ENCODE measurements around the gene TUFT1.
"Not testable (repeated sequence)": the region's sequence is repeated elsewhere in the genome, so short reads cannot be mapped to it uniquely, and the experiment has no call there.

TUFT1 gene

DNA sequence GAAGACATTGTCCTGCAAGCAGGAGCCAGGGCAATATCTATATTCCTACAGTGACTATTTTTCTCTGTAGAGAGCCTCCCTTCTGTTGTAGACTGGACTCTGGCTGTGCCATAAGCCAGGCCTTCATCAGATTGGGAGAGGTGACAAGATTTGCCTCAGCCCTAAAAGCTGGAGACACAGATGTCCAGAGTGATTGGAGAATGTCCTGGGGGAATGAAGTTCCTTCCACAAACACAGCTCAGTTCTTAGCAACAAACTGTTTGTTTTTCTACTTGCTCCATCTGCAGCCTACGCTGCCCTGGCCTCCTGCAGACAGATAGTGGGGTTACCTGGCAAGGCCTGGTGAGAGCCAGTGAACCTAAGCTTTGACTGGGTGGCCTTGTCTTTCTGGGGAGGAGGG lies 41.8 kb downstream of the TUFT1 start:
- no peak for DNase-seq

DNA sequence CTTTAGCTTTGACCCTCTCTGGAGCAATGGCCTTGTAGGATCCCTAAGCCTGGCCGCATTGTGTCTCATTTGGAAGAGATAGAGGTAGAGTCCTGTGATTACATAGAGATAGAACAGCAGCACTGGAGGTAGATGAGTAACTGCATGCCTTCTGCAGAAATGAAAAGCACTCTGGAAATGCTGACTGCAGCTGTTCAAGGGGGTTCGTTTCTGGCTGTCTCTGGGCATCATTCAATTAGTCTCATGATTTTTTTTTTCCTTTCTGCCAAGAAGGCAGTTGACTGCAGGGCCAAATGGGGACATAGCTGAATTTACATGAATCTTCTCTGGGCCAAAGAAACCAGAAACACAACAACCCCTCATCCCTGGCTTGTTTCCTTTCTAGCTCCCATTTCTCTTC lies 43.7 kb downstream of the TUFT1 start:
- no peak for DNase-seq

DNA sequence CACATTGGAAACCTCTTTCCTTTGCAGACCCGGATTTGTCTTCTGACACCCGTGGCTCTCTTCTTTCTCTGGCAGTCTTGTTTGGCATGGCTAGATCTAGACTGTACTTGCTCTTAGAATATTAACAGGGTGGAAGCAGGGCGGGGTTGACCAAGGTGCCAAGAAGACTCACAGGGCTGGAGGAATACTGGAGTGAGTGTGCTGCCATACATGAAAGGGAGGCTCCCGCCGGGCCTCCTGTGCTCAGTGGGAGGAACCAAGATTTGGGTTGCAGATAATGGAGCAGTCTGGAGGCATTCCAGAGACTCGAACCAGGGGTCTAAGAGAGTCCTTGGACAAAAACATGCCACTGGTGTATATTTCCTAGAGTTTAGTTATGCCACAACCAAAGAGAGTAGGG lies 44.2 kb downstream of the TUFT1 start:
- DNase-seq, result peak; percentile 51

DNA sequence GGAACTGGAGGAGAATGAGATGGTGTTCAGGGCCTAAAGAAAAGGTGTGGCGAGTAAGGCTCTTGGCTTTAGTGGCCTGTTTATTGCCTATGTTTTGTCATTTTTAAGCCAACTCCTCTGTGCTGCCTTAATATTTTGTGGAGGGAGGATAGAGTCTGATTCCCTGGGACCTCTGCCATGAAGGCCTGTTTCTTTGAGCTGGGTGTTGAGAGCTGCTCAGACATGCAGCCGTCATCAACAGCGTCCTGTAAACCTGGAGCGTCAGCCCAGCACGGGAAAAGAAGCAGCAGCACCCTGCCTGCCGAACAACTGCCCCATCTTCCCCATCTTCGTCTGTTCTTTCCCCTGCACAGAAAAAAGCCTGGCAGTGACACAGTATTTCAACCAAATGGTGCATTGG lies 44.7 kb downstream of the TUFT1 start:
- DNase-seq, result no peak

DNA sequence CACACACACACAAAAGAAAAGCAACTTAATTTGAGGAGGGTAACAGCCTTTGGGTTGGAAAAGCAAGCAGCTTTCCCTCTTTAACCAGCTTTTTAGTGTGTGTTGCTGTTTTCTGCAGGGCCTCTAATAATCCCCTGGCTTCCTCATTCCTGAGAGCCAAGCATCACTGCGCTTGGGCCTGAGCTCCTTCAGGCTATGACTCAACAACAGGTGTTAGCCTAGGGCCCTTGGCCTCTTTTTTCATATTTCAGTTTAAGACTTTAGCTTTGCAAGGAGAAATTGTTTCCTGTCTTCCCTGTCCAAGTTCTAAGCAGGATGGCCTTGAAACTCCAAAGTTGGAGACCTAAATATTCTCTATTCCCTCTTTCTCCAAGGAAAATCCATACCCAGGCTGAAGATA lies 45.5 kb downstream of the TUFT1 start:
- peak; percentile 15 for DNase-seq

DNA sequence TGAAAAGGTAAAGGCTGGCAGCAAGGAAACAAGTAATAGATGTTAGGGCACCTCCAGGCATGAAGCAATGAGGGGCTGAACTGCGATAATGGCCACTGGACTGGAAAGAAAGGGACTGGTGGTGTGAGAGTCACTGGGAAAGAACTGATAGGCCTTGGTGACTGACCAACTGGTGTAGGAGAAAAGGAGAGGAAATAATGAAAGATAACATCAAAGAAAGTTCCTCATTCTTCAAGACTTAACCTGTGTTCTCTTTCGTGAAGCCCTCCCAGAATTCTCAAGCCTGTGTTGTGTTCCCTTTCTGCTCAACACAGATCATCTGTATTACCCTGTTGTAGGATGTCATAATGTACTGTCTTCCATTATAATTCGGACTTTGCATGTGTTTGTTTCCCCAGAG lies 50.9 kb downstream of the TUFT1 start:
- no peak for DNase-seq

DNA sequence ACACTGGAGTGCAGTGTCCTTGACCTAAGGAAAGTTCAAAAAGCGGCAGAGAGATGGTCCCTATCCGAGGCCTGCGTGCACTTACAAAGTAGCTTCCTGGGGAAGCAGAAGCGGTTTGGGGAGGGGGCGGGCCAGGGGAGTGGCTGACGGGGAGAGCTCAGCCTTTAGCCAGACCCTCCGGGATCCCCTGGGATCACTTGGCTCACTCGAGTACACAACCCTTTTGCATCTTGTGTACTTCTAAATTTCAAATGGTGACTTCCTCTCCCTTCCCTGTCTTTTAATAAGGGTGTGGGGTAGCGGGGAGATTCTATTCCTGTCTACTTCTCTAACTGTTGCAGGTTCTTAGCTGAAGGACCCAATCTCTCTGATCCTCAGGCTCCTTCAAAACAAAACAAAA lies 53.6 kb downstream of the TUFT1 start:
- DNase-seq, result peak; percentile 15

DNA sequence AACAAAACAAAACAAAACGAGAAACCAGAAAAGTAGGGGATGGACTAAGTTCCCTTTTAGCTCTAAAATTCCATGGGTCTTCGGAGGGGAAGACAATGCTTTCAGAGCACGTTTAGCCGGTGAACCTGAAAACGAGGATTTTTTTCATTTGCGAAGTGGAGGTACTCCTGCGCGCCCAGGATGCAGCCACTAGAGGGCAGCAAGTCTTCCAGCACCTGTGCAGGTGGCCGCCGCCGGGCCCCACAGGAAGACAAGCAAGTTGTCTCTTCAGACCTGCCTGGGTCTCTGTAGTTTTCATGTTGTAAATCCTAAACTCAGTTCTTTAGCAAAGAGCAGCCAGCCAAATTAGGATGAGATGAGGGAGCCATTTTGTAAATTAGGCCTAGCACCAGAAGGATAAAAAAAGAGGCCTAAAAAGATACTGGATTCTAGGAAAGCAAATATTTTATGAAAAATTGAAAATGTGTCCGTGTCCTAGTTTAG lies 54.1 kb downstream of the TUFT1 start:
- DNase-seq, result peak; percentile 81

DNA sequence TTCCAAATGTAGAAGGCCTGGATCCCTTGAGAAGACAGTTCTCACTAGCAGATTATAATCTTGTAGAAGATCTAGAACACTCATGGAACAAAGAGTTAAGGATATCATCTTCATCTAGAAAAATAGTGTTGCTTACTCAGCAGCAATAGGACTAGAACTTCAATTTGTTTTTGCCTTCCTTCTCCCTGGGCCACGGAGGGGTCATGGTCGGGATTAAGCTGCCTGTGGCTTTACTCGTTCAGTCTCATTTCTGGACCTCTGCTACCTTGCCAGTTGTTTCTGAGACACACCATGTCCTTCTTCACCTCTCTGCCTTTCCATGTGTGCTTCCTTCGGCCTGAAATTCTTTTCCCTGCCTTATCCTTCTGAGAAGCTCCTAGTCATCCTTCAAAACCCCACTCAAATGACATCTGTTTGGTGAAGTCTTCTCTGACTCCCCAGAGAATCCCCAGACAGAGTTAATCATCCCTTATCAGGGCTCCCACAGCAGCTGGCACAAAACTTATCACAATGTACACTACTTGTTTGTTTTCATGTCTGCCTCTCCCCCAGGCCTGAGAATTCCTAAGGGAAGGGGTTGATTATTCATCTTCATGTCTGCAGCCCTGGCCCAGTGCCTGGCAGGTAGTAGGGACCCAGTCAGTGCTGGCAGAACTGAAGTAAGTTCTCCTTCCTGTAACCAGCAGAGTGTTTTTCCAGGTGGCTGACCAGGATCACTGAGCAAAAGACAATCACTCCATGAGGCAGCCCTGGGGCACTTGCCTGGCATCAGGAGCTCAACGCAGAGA lies 56.3 kb downstream of the TUFT1 start:
- DNase-seq, result peak; percentile 74

DNA sequence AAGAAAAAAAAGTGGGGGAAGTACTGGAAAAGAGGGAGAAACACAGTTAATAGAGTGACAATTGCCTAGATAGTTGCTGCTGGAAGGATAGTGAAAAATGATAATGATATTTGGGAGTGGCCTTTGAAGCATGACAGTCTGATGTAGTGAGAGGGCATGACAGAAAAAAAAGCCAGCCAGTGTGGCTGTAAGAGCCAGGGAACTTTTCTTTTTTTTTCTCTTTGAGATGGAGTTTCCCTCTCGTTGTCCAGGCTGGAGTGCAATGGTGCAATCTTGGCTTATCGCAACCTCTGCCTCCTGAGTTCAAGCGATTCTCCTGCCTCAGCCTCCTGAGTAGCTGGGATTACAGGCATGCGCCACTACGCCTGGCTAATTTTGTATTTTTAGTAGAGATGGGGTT lies 62.4 kb downstream of the TUFT1 start:
- not testable (repeated sequence) for DNase-seq

DNA sequence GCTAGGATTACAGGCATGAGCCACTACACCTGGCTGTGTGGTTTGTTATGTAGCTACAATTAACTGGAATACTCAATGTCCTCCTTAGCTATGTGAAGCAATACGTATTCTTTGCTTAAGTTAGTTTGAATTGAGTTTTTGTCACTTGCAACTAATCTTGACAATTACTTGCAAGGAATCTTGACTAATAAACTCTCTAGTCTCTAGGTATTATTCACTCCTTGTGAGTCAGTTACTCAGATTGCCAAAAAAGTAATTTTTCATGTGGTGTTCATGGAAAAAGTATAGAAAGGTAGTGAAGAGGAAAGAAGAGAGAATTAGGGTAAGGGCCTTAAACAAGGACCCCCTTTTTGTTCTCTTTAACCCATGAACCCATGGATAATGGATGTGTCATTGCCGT lies 64.2 kb downstream of the TUFT1 start:
- DNase-seq, result no peak

DNA sequence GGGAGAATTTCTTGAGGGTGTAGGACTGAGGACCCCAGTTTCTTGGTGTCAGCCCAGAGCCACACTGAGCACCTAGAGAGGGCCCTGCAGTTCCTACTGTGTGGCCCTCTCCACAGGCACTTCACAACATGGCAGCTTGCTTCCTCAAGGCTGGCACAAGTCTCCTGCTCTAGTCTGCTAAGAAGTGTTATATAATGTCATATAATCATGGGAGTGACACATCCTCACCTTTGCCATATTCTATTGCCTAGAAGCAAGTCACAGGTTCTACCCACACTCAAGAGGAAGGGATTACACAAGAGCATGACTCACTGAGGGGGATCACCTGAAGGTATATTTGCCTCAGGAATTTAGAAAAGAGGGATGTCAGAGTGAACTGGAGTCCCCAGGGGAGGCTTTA lies 66.3 kb downstream of the TUFT1 start:
- DNase-seq, result no peak

DNA sequence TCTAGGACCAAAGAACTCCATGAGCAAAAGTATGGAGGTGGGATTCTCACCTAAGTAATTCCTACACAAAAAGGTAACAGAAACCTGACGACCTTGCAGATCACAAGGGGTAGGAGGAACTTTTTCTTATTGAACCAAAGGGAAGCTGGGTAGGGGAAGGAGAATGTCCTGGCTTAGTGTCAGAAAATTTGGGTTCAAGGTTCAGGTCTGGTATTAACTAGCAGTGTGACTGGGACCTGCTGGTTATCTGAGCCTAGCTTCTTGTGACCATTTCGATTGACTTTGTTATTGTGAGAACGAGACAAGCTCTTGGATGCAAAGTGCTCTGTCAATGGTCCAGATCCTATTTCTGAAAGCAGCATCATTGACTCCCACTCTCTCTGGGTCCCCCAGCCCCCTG lies 66.7 kb downstream of the TUFT1 start:
- no peak for DNase-seq

DNA sequence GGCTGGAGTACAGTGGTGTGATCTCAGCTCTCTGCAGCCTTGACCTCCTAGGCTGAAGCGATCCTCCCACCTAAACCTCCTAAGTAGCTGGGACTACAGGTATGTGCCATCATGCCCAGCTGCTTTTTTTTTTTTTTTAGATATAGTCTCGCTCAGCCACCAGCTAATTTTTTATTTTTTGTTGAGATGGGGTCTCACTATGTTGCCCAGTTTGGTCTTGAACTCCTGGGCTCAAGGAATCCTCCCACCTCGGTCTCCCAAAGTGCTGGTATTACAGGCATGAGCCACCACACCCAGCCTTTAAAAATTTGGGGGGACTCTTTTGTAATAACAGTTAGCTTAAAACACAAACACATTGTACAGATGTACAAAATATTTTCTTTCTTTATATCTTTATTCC lies 70.0 kb downstream of the TUFT1 start:
- no peak for DNase-seq

DNA sequence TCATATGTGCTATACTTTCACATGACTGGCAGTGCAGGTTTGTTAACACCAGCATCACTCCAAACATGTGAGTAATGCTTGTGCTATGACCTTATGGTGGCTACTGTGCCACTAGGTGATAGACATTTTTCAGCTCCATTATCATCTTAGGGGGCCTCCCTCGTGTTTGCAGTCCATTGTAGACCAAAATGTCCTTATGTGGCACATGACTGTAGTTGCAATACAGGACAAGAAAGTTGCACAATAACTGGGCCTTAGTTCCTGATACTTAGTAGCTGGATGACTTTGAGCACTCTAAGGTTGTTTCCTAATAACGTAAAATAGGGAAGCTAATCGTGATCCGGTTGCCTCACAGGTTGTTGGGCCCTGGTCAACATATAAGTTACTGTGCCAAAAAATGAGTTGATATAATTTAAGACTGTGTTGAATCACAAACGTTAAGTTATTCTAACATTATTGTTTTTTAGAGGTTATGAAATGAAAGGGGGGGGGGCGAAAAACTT lies 71.2 kb downstream of the TUFT1 start:
- DNase-seq, result peak; percentile 89

DNA sequence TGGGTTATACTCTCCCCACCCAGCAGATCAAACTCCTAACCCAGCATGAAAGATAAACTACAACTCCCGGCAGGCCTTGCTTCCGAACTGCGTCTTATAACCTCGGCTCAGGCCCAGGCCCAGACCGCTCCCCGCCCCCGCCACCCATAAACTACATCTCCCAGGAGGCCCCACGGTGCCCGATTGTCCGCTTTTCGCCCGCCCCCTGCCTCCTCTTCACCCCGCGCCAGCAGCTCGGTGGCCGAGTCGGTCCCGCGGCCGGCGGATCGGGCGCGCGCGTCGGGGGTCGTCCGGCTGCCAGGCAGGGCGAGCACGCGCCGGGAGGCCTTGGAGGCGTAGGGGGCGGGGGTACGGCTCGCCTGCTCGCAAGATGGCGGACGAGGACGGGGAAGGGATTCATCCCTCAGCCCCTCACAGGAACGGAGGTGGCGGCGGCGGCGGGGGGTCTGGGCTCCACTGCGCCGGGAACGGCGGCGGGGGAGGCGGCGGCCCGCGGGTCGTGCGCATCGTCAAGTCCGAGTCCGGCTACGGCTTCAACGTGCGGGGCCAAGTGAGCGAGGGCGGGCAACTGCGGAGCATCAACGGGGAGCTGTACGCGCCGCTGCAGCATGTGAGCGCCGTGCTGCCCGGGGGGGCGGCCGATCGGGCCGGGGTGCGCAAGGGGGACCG lies 71.9 kb downstream of the TUFT1 start, which contains the start of gene SNX27:
TSS of gene SNX27 (plus strand) at position 219 of the 669 bp plus-strand sequence. CDS start at position 371, 152 bp downstream.
- DNase-seq, result peak; percentile 98

DNA sequence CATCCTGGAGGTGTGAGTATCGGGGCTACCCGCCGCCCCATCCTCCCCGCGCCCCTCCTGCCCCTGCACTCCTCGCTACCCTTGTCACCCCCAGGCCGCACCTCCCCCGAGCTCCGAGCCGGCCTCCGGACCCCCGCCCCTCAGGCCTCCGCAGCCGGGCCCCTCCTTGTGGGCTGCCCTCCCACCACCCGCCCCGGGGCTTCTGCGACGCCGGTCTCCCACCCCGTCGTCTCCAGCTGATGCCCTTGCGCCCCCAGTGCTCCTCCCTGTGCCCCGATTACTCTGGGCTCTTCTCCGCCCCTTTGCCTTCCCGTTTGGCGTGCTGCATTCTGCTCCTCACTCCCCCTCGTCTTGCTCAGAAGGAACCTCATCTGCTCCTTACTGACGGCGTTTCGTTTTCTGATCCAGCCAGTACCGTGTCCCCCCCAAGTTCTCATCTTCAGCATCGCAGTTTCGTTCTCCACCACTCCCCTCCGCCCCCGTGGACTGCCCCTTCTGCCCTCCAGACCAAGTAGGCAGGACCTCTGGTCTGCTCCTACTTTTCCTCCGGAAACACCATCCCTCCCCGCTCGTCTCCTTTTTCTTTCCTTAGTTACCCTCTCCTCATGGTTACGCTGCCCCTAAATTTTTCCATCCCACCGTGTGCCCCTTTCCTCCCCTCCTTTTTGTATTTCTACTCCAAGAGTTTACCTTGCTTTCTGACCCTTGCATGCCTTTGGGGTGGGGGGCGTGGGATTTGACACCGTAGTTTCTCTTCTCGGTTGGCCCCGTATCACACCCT lies 72.6 kb downstream of the TUFT1 start:
- DNase-seq, result peak; percentile 61

DNA sequence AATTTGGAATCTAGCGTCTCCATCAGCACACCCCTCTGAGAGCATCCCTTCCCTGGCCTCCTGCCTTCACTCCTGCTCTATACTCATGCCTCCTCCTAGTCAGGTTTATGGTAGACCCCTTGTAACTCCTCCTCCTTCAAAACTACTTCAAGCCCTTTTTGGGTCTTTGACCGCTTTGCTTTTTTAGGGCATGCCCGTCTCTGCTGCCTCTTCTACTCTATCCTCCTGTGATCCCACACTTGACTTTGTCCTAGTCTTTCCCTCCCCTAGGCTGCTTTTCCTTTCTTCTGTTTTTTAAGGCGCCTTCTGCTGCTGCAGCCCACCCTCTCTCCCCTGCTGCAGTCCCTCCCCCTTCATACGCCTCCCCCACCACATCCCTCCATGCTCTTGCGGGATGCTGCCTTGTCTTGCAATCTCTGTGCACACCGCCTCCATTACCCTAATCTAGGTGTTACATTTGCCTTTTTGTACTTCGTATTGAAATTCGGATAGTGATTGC lies 73.2 kb downstream of the TUFT1 start:
- peak; percentile 15 for DNase-seq

DNA sequence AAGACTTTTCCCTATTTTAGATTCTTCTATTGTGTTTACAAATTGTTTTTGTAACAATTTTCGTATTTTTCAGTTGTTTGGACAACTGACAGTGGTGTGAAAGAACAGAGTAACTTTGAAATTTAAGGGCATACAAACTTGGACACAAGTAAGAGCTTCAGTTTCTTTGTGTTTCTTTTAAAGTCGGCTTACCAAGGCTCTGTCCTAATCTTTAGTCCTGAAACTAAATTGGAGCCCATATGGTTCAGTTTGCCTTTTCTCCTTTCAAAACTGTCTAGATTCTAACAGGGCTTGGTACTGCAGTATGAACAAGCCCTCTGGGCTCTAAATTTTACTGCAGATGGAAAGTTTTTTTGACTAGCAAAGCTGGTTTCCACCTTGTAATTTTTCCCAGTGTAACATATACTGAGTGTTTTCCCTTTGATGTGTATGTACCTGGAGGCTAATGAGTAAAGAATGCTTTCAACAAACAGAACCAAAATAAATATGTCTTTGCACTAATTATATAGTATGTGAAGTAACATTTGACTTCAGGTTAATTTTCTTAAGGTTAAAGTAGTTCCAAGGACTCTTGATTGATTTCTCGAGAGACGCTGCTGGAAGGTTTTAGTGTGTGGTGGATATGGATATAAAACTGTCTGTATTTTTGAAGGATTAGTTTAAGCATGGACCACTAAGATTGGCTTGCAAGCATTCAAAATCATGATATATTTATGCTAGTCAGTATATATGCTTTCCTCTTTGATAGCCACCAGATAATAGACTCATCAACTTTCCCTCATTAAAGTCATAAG lies 75.8 kb downstream of the TUFT1 start:
- no peak for DNase-seq

DNA sequence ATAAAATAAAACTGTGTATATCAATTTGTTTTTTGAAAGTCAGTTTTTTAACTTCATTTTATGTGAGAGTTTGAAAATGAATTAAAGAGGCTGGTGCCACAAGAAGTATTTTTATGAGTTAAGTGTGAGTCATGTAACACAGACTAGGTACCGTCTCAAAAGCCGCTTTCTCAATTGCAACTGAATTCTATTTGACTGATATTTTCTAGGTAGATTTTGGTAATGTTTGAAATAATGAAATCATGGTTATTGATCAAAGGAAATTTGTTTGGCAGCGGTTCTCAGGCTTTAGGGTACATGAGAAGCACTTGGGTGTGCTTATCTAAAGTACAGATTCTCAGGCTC lies 76.4 kb downstream of the TUFT1 start:
- no peak for DNase-seq

DNA sequence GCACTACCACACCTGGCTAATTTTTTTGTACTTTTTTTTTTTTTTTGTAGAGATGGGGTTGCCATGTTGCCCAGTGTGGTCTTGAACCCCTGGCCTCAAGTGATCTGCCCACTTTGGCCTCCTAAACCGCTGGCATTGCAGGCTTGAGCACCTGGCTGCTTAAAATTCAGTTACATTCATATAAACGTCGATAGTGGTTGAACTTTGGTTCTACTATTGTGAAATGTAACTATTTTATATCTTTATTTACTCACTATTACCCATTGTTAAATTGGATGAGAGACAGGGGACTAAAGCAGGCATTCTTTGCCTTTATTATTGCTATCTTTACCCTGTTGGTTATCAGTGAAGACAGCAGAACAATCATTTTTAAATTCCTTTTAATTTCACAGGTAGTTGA lies 77.9 kb downstream of the TUFT1 start:
- DNase-seq, result no peak

DNA sequence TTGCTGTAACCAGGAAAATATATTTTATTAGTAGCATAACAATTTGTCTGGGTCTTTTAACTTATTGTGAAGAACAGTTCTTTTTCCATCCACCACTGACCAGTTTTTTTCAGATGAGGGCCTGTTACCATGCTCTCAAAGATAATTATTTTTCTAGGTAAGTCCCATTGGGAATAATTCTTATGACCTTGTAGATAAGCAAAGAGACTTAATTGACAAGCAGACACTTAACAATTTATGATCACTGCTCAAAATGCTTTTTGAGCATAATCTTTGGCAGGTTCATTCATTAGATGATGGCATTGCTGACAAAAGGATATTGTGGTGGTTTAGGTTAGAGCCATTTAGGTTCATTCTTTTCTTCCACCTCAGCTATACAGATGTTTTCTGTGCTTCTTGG lies 78.4 kb downstream of the TUFT1 start:
- no peak for DNase-seq
